Osteoblast (primary cell): ENCODE measurements around the gene RNF225. TPM values are rescaled to one million over a fixed set of nuclear protein-coding genes. Genes with fewer than 3 reads are reported as not detected.

ENCODE experiments used
- DNase-seq: peaks from one replicate; pipeline ENCODE4 v3.0.0; 2011; ENCODE audit warnings: low spot score, mixed read lengths; ENCODE audit not compliant: insufficient read length; ENCODE audit errors: missing footprints
- H2AFZ ChIP-seq: 2 replicates; pipeline ENCODE4 v1.6.0; 2011; ENCODE audit warnings: mild to moderate bottlenecking, low read length
- H3K27ac ChIP-seq: 2 replicates; pipeline ENCODE4 v1.5.1; 2011; ENCODE audit warnings: mild to moderate bottlenecking, low read depth, low read length, moderate library complexity
- H3K27me3 ChIP-seq: 2 replicates; pipeline ENCODE4 v1.6.0; 2012; ENCODE audit warnings: mild to moderate bottlenecking, control low read depth, inconsistent platforms, low read length, moderate library complexity; ENCODE audit not compliant: insufficient read depth
- H3K36me3 ChIP-seq: 2 replicates; pipeline ENCODE4 v1.5.1; 2011; ENCODE audit warnings: mild to moderate bottlenecking, low read length, control low read depth, moderate library complexity; ENCODE audit not compliant: insufficient read depth
- H3K4me1 ChIP-seq: 2 replicates; pipeline ENCODE4 v1.5.1; 2011; ENCODE audit warnings: mild to moderate bottlenecking, low read length, control low read depth, moderate library complexity; ENCODE audit not compliant: insufficient read depth
- H3K4me2 ChIP-seq: 2 replicates; pipeline ENCODE4 v1.6.0; 2011; ENCODE audit warnings: mild to moderate bottlenecking, low read length; ENCODE audit not compliant: insufficient read depth
- H3K4me3 ChIP-seq: fragments of 200-600 bp; sonication (generic); 3 replicates; pipeline ENCODE4 v1.5.1; 2012; ENCODE audit warnings: mild to moderate bottlenecking, low read length, inconsistent platforms; ENCODE audit not compliant: insufficient read depth
- H3K79me2 ChIP-seq: 2 replicates; pipeline ENCODE4 v1.6.0; 2012; ENCODE audit warnings: mild to moderate bottlenecking, low read length, control low read depth, inconsistent platforms; ENCODE audit not compliant: insufficient read depth
- H3K9me3 ChIP-seq: 2 replicates; pipeline ENCODE4 v1.5.1; 2011; ENCODE audit warnings: low read depth, low read length, control low read depth
- H4K20me1 ChIP-seq: 2 replicates; pipeline ENCODE4 v1.6.0; 2012; ENCODE audit warnings: mild to moderate bottlenecking, low read length, control low read depth; ENCODE audit not compliant: insufficient read depth
- CTCF ChIP-seq: IDR thresholded peaks from 2 replicates; pipeline ENCODE4 v1.5.1; 2011; ENCODE audit warnings: mild to moderate bottlenecking, low read depth, low read length, moderate library complexity; ENCODE audit errors: extremely low read depth
- total RNA-seq: library from RNA; depleted of rRNA; stranded (reverse); fragments of >200 nt; gene quantifications from 2 replicates; pipeline ENCODE4 v1.2.3, GENCODE V29; 2012

Gene RNF225
- total RNA-seq, 1 donor: not detected

DNA sequence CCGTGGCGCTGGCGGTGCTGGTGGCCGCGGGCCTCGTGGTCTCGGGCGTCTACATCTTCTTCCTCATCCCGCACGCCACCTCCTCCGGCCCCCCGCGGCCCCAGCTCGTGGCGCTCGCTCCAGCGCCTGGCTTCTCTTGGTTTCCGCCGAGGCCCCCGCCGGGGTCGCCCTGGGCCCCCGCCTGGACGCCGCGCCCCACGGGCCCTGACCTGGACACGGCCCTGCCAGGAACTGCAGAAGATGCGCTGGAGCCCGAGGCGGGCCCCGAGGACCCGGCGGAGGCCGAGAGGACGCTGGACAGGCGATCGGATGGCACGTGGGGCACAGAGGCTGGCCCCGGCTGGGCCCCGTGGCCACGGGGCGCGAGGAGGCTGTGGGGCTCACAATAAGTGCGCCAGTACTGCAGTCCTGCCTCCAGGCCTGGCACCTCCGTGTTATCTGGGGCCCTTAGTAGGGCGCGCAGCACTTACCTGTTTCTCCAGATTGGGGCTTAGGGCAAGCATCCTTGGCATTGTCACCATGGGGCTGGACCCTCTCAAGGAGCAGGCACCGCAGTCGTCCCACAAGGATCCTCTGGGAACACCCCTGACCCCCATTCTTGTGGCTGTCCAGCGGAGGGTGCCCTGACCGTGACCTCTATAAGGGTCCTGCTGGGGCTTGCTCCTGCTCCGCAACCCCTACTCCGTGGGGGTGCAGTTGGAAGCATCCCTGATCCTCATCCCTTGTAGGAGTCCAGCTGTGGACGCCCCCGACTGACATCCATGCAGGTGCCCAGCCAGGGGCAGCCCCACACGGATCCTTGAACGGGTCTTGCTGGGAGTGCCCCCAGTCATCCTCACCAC is 1.5 kb downstream of the RNF225 start:
- DNase-seq: peak; percentile 66
- no peak overlapping the region for H2AFZ ChIP-seq
- no peak overlapping the region for H3K4me2 ChIP-seq
- no peaks in the 10 kb centered on the region for H3K9me3 ChIP-seq
- peaks cover 9% of the 10 kb centered on the region for H3K4me1 ChIP-seq
- H3K27me3 ChIP-seq: peaks cover 9% of the 10 kb centered on the region
- TF ChIP-seq CTCF: no peak
- H3K4me3 ChIP-seq: no peak overlapping the region
- peaks cover 31% of the 10 kb centered on the region for H3K36me3 ChIP-seq
- no peak overlapping the region for H3K27ac ChIP-seq
- no peaks in the 10 kb centered on the region for H3K79me2 ChIP-seq
- H4K20me1 ChIP-seq: peaks cover 30% of the 10 kb centered on the region

DNA sequence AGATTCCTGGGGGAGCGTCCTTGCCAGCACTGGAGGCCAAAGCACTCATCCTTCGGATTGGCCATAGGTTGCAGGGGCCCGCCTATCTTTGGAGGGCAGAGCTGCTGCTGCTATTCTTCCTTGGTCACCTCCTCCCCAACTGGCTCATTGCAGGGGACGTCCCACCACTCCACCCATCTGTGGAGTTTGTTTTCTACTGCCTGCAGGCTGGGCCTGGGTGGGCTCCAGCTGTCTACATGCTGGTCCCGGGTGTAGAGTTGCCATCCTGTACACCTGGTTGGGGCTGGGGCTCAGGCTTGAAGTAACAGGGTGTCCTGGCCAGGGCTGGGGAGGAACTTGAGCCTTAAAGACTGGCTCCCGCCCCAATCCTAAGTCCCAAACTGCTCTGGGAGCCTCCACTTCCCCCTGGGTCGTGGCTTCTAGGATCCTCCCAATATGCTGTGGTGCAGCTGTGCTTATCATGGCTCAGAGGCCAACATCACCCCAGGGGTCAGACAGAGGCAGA is 2.1 kb downstream of the RNF225 start:
- peaks cover 9% of the 10 kb centered on the region for H3K27me3 ChIP-seq
- peak; percentile 89 for DNase-seq
- peaks cover 27% of the 10 kb centered on the region for H3K36me3 ChIP-seq
- no peak overlapping the region for H2AFZ ChIP-seq
- H3K4me2 ChIP-seq: no peak overlapping the region
- H3K9me3 ChIP-seq: no peaks in the 10 kb centered on the region
- peaks cover 12% of the 10 kb centered on the region for H3K4me1 ChIP-seq
- H3K79me2 ChIP-seq: no peaks in the 10 kb centered on the region
- no peak overlapping the region for H3K4me3 ChIP-seq
- peaks cover 26% of the 10 kb centered on the region for H4K20me1 ChIP-seq
- no peak for TF ChIP-seq CTCF
- H3K27ac ChIP-seq: no peak overlapping the region

- Histone ChIP-seq H3K79me2 (no peaks in the 10 kb centered on the region), H4K20me1 (peaks cover 22% of the 10 kb centered on the region), H3K4me2 (no peak overlapping the region), H3K9me3 (no peaks in the 10 kb centered on the region), H2AFZ (no peak overlapping the region), H3K27ac (no peak overlapping the region), H3K4me3 (no peak overlapping the region), H3K4me1 (peaks cover 12% of the 10 kb centered on the region), H3K36me3 (peaks cover 22% of the 10 kb centered on the region), H3K27me3 (peaks cover 9% of the 10 kb centered on the region)
- no peak for TF ChIP-seq CTCF
- DNase-seq: no peak
Measured at GRCh38 chr19:58398087-58398486, 2.6 kb downstream of the RNF225 start.

DNA sequence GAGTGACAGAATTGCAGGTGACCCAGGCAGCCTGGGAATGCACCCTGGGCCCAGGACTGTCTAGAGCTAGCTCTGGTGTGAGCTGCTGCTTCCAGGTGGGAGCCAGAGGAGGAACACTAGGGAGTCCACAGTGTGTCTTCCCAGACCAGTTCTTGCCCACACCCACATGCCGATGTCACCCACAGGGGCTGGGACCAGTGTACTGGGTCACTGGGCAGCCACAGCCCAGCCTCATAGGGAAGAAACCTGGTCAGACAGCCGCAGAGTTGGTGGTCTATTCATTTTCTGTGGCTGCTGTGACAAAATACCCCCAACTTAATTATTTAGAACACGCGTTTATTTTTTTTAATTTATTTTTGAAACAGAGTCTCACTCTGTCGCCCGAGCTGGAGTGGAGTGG is 3.1 kb downstream of the RNF225 start:
- H3K27me3 ChIP-seq: peaks cover 9% of the 10 kb centered on the region
- no peaks in the 10 kb centered on the region for H3K79me2 ChIP-seq
- no peak overlapping the region for H2AFZ ChIP-seq
- no peak for DNase-seq
- no peak for TF ChIP-seq CTCF
- no peaks in the 10 kb centered on the region for H3K9me3 ChIP-seq
- H3K27ac ChIP-seq: no peak overlapping the region
- peaks cover 18% of the 10 kb centered on the region for H4K20me1 ChIP-seq
- peaks cover 17% of the 10 kb centered on the region for H3K36me3 ChIP-seq
- no peak overlapping the region for H3K4me2 ChIP-seq
- peaks cover 12% of the 10 kb centered on the region for H3K4me1 ChIP-seq
- H3K4me3 ChIP-seq: no peak overlapping the region
